Right lobe of liver (tissue), 6 donors: ENCODE data around the gene LRMDA. TPM values are rescaled to one million over a fixed set of nuclear protein-coding genes. Genes with fewer than 3 reads are reported as not detected.

Experiments used
- ATAC-seq, 4 donors: fragments of 200-7000 bp; cut with Tn5 transposase; one replicate each; pipeline ENCODE4 v1.9.1; 2020; ENCODE audit warnings: mild to moderate bottlenecking in 4 of 4, moderate library complexity in 4 of 4
- DNase-seq, 3 donors: peaks; one replicate each; pipeline ENCODE4 v3.0.0-alpha.2; 2020
- H3K27ac ChIP-seq, 3 donors: fragments of 200-600 bp; one replicate each; pipeline ENCODE4 v1.8.0; 2022
- H3K27me3 ChIP-seq, 2 donors: fragments of 200-600 bp; one replicate each; pipeline ENCODE4 v1.8.0; 2022
- H3K36me3 ChIP-seq, 4 donors: fragments of 200-600 bp; sonication (generic) in 1 of 4; one replicate each; pipeline versions ENCODE4 v1.5.1 to v1.8.0; 2017 to 2022; ENCODE audit warnings: control low read depth in 1 of 4
- H3K4me1 ChIP-seq, 4 donors: fragments of 200-600 bp; sonication (generic) in 1 of 4; one replicate each; pipeline versions ENCODE4 v1.5.1 to v1.8.0; 2017 to 2022; ENCODE audit warnings: control low read depth in 1 of 4
- H3K4me3 ChIP-seq, 3 donors: fragments of 200-600 bp; one replicate each; pipeline ENCODE4 v1.8.0; 2022
- H3K9me3 ChIP-seq, 4 donors: fragments of 200-600 bp; sonication (generic) in 1 of 4; one replicate each; pipeline versions ENCODE4 v1.5.1 to v1.8.0; 2017 to 2022; ENCODE audit warnings: control low read depth in 1 of 4
- CTCF ChIP-seq, 4 donors: fragments of 200-600 bp in 3 of 4; fragments of 450-650 bp in 1 of 4; IDR thresholded peaks; one replicate each; pipeline versions ENCODE4 v1.5.1 to v1.8.0; 2016 to 2022; ENCODE audit warnings: antibody characterized with exemption in 4 of 4, mild to moderate bottlenecking in 2 of 4
- POLR2A ChIP-seq: fragments of 450-650 bp; IDR thresholded peaks from one replicate; pipeline ENCODE4 v1.6.1; 2017; ENCODE audit warnings: antibody characterized with exemption, mild to moderate bottlenecking
- WGBS: methylation state at CpG from one replicate; pipeline ENCODE4 v1.1.6; 2018; ENCODE audit warnings: low coverage, low lambda C conversion rate; ENCODE audit not compliant: insufficient coverage; ENCODE audit errors: missing lambda C conversion rate; 5-methylcytosine and 5-hydroxymethylcytosine counted together
- intact Hi-C, 2 donors: fragments of 100-400 bp; cut with DNase I; formaldehyde crosslinking; loops; one replicate each; pipeline versions ENCODE4 v1.11.2 to v1.14.1; 2022
- total RNA-seq, 6 experiments: library from RNA; depleted of rRNA in 2 of 6; stranded (reverse); fragments of >200 nt in 2 of 6; fragmentation: NEBNext Ultra II Directional in 3 of 6; extraction: Animal tissue kit (Norgen Biotek cat#: 25700) in 3 of 6; gene quantifications; one replicate each; pipeline versions ENCODE4 v1.1.0 to v1.2.4, GENCODE V29; 2016 to 2023
- donor health status: DM: no; HTN: yes; CAD: no.
- donor health status: DM: no; HTN: no; CAD: no.
- donor health status: DM: no; HTN: no; CAD: no.
- donor health status: DM: no; HTN: yes; CAD: no.
- donor health status: DM: no; HTN: yes; CAD: no.

The LRMDA gene
- total RNA-seq, 6 experiments from 2014 or later: 9.9 to 19.9 (median 16.3) TPM

GRCh38 chr10:76440426-76440825 lies 1009.0 kb downstream of the LRMDA start:
- ATAC-seq (no peak), DNase-seq (no peak)
- H3K27ac ChIP-seq: no peak overlapping the region
- 92% methylated on average over 5 of the region's 5 CpGs for WGBS
- no peaks in the 10 kb centered on the region for H3K9me3 ChIP-seq
- intact Hi-C loops: no loop called here
- H3K4me1 ChIP-seq: no peaks in the 10 kb centered on the region
- no peaks in the 10 kb centered on the region for H3K27me3 ChIP-seq
- no peaks in the 10 kb centered on the region for H3K36me3 ChIP-seq
- TF ChIP-seq POLR2A (no peak), CTCF (IDR thresholded peaks at IDR 0.05) (no peak)
- H3K4me3 ChIP-seq: no peak overlapping the region

- Histone ChIP-seq H3K4me1 (no peaks in the 10 kb centered on the region), H3K9me3 (no peaks in the 10 kb centered on the region), H3K27ac (no peak overlapping the region), H3K36me3 (no peaks in the 10 kb centered on the region), H3K4me3 (no peak overlapping the region), H3K27me3 (no peaks in the 10 kb centered on the region)
- 90% methylated on average over 5 of the region's 5 CpGs for WGBS
- no peak for ATAC-seq
- DNase-seq: no peak
- intact Hi-C loops: no loop called here
- no peak for TF ChIP-seq POLR2A
- TF ChIP-seq CTCF (IDR thresholded peaks at IDR 0.05): no peak
Measured at GRCh38 chr10:76442113-76442512, 1010.7 kb downstream of the LRMDA start.

GRCh38 chr10:76444034-76444800 lies 1012.8 kb downstream of the LRMDA start:
- WGBS: 81% methylated on average over 6 of the region's 6 CpGs
- no peaks in the 10 kb centered on the region for H3K4me1 ChIP-seq
- no peak overlapping the region for H3K4me3 ChIP-seq
- no peak for TF ChIP-seq CTCF (IDR thresholded peaks at IDR 0.05)
- no peak for TF ChIP-seq POLR2A
- intact Hi-C loops: no loop called here
- ATAC-seq: no peak
- H3K36me3 ChIP-seq: no peaks in the 10 kb centered on the region
- H3K27ac ChIP-seq: no peak overlapping the region
- DNase-seq: no peak
- no peaks in the 10 kb centered on the region for H3K27me3 ChIP-seq
- H3K9me3 ChIP-seq: no peaks in the 10 kb centered on the region

- H3K9me3 ChIP-seq: no peaks in the 10 kb centered on the region
- no peak for ATAC-seq
- no peaks in the 10 kb centered on the region for H3K4me1 ChIP-seq
- WGBS: 50% methylated on average over 1 of the region's 1 CpG
- H3K27me3 ChIP-seq: no peaks in the 10 kb centered on the region
- no peak for DNase-seq
- TF ChIP-seq CTCF (IDR thresholded peaks at IDR 0.05) (no peak), POLR2A (no peak)
- intact Hi-C loops: no loop called here
- H3K27ac ChIP-seq: no peak overlapping the region
- H3K4me3 ChIP-seq: no peak overlapping the region
- H3K36me3 ChIP-seq: no peaks in the 10 kb centered on the region
Measured at GRCh38 chr10:76447578-76447977, 1016.2 kb downstream of the LRMDA start.
